ENCODE results near the gene LEKR1.
"Not testable (repeated sequence)": the region's sequence is repeated elsewhere in the genome, so short reads cannot be mapped to it uniquely, and the experiment has no call there.

The LEKR1 gene

GRCh38 chr3:156873906-156874305, 47.8 kb downstream of the LEKR1 start:
- TF ChIP-seq GLIS3 (CRISPR knock-in tag; IDR thresholded peaks at IDR 0.05) (no peak), CSRNP3 (CRISPR knock-in tag; IDR thresholded peaks at IDR 0.05) (no peak), RARB (CRISPR knock-in tag; IDR thresholded peaks at IDR 0.05) (no peak), CSDC2 (CRISPR knock-in tag; IDR thresholded peaks at IDR 0.05) (no peak), POU6F1 (CRISPR knock-in tag; IDR thresholded peaks at IDR 0.05; ENCODE audit: borderline replicate concordance, low read depth) (no peak), BACH2 (CRISPR knock-in tag; IDR thresholded peaks at IDR 0.05; ENCODE audit: borderline replicate concordance) (no peak), ZFP30 (CRISPR knock-in tag; IDR thresholded peaks at IDR 0.05) (no peak), ESRRG (CRISPR knock-in tag; IDR thresholded peaks at IDR 0.05) (no peak), ZFP3 (CRISPR knock-in tag; IDR thresholded peaks at IDR 0.05) (no peak)
- no peak for ATAC-seq

- not testable (repeated sequence) for ATAC-seq
Observed at GRCh38 chr3:156879491-156879890, 53.3 kb downstream of the LEKR1 start.

- TF ChIP-seq CSRNP3 (CRISPR knock-in tag; IDR thresholded peaks at IDR 0.05) (no peak), POU6F1 (CRISPR knock-in tag; IDR thresholded peaks at IDR 0.05; ENCODE audit: borderline replicate concordance, low read depth) (no peak), ZC3H10 (CRISPR knock-in tag; IDR thresholded peaks at IDR 0.05) (no peak), ISL1 (CRISPR knock-in tag; IDR thresholded peaks at IDR 0.05) (no peak), ZFP3 (CRISPR knock-in tag; IDR thresholded peaks at IDR 0.05) (no peak), GLIS3 (CRISPR knock-in tag; IDR thresholded peaks at IDR 0.05) (no peak), ZNF565 (CRISPR knock-in tag; conservative IDR thresholded peaks at IDR 0.05; ENCODE audit: low read depth) (no peak), ZFP30 (CRISPR knock-in tag; IDR thresholded peaks at IDR 0.05) (no peak), PATZ1 (CRISPR knock-in tag; IDR thresholded peaks at IDR 0.05; ENCODE audit: borderline replicate concordance) (no peak), OSR1 (CRISPR knock-in tag; IDR thresholded peaks at IDR 0.05) (no peak), RARB (CRISPR knock-in tag; IDR thresholded peaks at IDR 0.05) (no peak), TOX (CRISPR knock-in tag; IDR thresholded peaks at IDR 0.05; ENCODE audit: borderline replicate concordance) (no peak), ZNF8 (CRISPR knock-in tag; IDR thresholded peaks at IDR 0.05) (no peak), SNAI2 (CRISPR knock-in tag; IDR thresholded peaks at IDR 0.05) (no peak), BACH2 (CRISPR knock-in tag; IDR thresholded peaks at IDR 0.05; ENCODE audit: borderline replicate concordance) (no peak), ESRRG (CRISPR knock-in tag; IDR thresholded peaks at IDR 0.05) (no peak)
- TF ChIP-seq, protein P1, sequence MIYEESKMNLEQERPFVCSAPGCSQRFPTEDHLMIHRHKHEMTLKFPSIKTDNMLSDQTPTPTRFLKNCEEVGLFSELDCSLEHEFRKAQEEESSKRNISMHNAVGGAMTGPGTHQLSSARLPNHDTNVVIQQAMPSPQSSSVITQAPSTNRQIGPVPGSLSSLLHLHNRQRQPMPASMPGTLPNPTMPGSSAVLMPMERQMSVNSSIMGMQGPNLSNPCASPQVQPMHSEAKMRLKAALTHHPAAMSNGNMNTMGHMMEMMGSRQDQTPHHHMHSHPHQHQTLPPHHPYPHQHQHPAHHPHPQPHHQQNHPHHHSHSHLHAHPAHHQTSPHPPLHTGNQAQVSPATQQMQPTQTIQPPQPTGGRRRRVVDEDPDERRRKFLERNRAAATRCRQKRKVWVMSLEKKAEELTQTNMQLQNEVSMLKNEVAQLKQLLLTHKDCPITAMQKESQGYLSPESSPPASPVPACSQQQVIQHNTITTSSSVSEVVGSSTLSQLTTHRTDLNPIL (CRISPR knock-in tag; IDR thresholded peaks at IDR 0.05; ENCODE audit: low read depth), result no peak
- ATAC-seq, result no peak
Observed at GRCh38 chr3:156885761-156886160, 59.6 kb downstream of the LEKR1 start.

- ATAC-seq, result no peak; the same call in 2 of the 3 replicates
- TF ChIP-seq PATZ1 (CRISPR knock-in tag; IDR thresholded peaks at IDR 0.05; ENCODE audit: borderline replicate concordance) (no peak), ZFP30 (CRISPR knock-in tag; IDR thresholded peaks at IDR 0.05) (no peak), OSR1 (CRISPR knock-in tag; IDR thresholded peaks at IDR 0.05) (no peak), PPARA (CRISPR knock-in tag; IDR thresholded peaks at IDR 0.05; ENCODE audit: borderline replicate concordance) (no peak), ISL1 (CRISPR knock-in tag; IDR thresholded peaks at IDR 0.05) (no peak), ESRRG (CRISPR knock-in tag; IDR thresholded peaks at IDR 0.05) (no peak), ZC3H10 (CRISPR knock-in tag; IDR thresholded peaks at IDR 0.05) (no peak), CSDC2 (CRISPR knock-in tag; IDR thresholded peaks at IDR 0.05) (no peak), TCF4 (CRISPR knock-in tag; IDR thresholded peaks at IDR 0.05; ENCODE audit: borderline replicate concordance) (no peak), GLIS3 (CRISPR knock-in tag; IDR thresholded peaks at IDR 0.05) (no peak), TOX (CRISPR knock-in tag; IDR thresholded peaks at IDR 0.05; ENCODE audit: borderline replicate concordance) (no peak), SNAI2 (CRISPR knock-in tag; IDR thresholded peaks at IDR 0.05) (no peak), BACH2 (CRISPR knock-in tag; IDR thresholded peaks at IDR 0.05; ENCODE audit: borderline replicate concordance) (no peak)
- TF ChIP-seq, protein P1 (CRISPR knock-in tag; IDR thresholded peaks at IDR 0.05; ENCODE audit: low read depth), result no peak
Observed at GRCh38 chr3:156888176-156888575, 62.0 kb downstream of the LEKR1 start.
